Adrenal gland (tissue), 5 donors: ENCODE results near the gene CD46.

Experiments
- CTCF ChIP-seq, 6 experiments: fragments of 450-650 bp in 4 of 6; fragments of 200-600 bp in 2 of 6; sonication (generic) in 1 of 6; IDR thresholded peaks; 1 replicate in 5 of 6; 2 replicates in 1 of 6; pipeline versions ENCODE4 v1.5.1 to v1.8.0; 2016 to 2021; ENCODE audit warnings: antibody characterized with exemption in 6 of 6, mild to moderate bottlenecking in 2 of 6, moderate library complexity in 1 of 6
- POLR2A ChIP-seq, 2 donors: fragments of 450-650 bp; IDR thresholded peaks; one replicate each; pipeline ENCODE4 v1.6.1; 2017; ENCODE audit warnings: antibody characterized with exemption in 2 of 2, mild to moderate bottlenecking in 2 of 2, moderate library complexity in 1 of 2
- donor health status: DM: no; HTN: no; CAD: no.

GRCh38 chr1:207752456-207752998 is 673 bp downstream of the CD46 start:
- TF ChIP-seq CTCF (IDR thresholded peaks at IDR 0.05): no peak
- TF ChIP-seq POLR2A (IDR thresholded peaks at IDR 0.05): no peak
